Fibroblast of villous mesenchyme (primary cell): ENCODE results near the gene SACM1L. TPM values are rescaled to one million over a fixed set of nuclear protein-coding genes. Genes with fewer than 3 reads are reported as not detected.

Source experiments
- DNase-seq: peaks from one replicate; pipeline ENCODE4 v3.0.0-alpha.2; 2010; ENCODE audit warnings: low read depth
- H3K4me3 ChIP-seq: 2 replicates; pipeline ENCODE4 v1.5.1; 2011; ENCODE audit warnings: low read depth, mild to moderate bottlenecking, low read length
- CTCF ChIP-seq: IDR thresholded peaks from 2 replicates; pipeline ENCODE4 v1.5.1; 2012; ENCODE audit warnings: low read depth, mild to moderate bottlenecking, low read length; ENCODE audit not compliant: insufficient read depth
- total RNA-seq: library from RNA; depleted of rRNA; stranded (reverse); fragments of >200 nt; gene quantifications from 2 replicates; pipeline ENCODE4 v1.2.3, GENCODE V29; 2012

Gene SACM1L
- total RNA-seq, 1 donor: 53.1 TPM

GRCh38 chr3:45783667-45784066, 94.5 kb downstream of the SACM1L start:
- TF ChIP-seq CTCF: no peak
- DNase-seq: no peak
- H3K4me3 ChIP-seq: no peak overlapping the region

GRCh38 chr3:45785605-45786150, 96.5 kb downstream of the SACM1L start:
- no peak overlapping the region for H3K4me3 ChIP-seq
- TF ChIP-seq CTCF: no peak
- DNase-seq: no peak

GRCh38 chr3:45786801-45787495, 97.8 kb downstream of the SACM1L start:
- no peak overlapping the region for H3K4me3 ChIP-seq
- no peak for DNase-seq
- TF ChIP-seq CTCF: no peak

DNA sequence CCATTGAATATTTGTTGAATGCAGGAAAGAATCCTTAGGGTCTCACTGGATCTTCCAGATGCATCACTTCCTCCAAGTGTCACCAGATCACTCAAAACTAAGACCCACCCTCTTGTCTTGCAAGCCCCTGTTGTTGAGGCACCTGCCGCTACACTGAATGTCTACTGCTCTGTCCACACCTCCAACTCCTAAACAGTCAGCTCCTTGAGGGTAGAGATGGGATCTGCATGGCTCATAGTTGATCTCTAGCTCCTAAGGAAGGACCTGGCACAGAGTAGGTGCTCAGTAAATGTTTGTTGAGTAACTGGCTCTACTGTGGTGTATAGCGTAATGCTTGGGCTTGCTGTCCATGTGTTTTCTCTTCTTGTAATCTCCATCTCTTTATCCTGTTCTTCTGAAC, 98.4 kb downstream of the SACM1L start:
- no peak for DNase-seq
- no peak overlapping the region for H3K4me3 ChIP-seq
- no peak for TF ChIP-seq CTCF

DNA sequence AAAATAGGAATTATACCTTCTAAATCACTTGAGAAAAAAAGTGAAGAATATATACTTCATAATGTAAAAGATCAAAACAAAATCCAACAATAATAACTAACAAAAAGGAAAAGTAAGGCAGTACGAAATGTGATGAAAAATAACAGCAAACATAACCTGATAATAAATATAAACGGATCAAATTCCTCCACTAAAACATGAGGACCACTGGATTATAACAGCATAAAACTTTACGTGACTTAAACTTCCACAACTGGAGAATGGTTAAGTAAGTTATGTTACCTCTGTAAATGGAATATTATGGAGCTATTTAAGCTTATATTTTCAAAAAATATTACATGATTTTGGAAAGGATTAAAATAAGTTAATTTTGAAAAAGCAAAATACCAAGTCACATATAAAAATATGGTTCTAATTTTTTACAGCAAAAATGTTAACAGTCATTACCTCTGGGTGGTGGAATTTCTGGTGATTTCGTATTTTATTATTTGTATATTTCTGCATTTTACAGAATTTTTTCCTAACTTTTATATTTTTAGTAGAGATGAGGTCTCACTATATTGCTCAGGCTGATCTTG, 100.1 kb downstream of the SACM1L start:
- TF ChIP-seq CTCF: no peak
- DNase-seq: no peak
- no peak overlapping the region for H3K4me3 ChIP-seq

DNA sequence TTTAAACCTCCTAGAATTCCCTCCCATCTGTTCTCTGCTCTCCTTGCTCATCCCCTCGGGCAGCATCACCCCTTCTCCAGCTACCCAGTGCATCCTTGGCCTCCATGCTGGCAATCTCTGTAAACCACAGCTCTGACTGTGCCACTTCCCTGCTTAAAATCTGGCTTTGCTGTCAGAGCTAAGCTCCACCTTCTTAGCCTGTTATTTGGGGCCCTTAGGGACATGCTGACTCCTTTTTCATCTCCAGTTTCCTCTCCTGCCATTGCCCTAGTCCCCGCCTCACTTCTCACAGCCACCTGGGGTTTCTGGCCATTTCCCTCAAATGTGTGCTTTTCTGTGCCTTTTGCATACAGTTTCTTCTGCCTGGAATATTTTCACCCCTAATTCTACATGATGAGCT, 101.4 kb downstream of the SACM1L start:
- DNase-seq: no peak
- TF ChIP-seq CTCF: no peak
- H3K4me3 ChIP-seq: no peak overlapping the region

GRCh38 chr3:45792036-45792435, 102.8 kb downstream of the SACM1L start:
- TF ChIP-seq CTCF: no peak
- no peak overlapping the region for H3K4me3 ChIP-seq
- no peak for DNase-seq
